ENCODE results near the gene ZNF664.

Gene ZNF664

GRCh38 chr12:124025661-124026060, 52.6 kb downstream of the ZNF664 start:
- TF ChIP-seq CTCF (IDR thresholded peaks at IDR 0.05; ENCODE audit: low read depth, low read length) = no peak

GRCh38 chr12:124026755-124027745, 54.0 kb downstream of the ZNF664 start:
- H3K36me3 ChIP-seq = no peaks in the 10 kb centered on the region
- no peak for TF ChIP-seq CTCF (IDR thresholded peaks at IDR 0.05; ENCODE audit: low read depth, low read length)
- no peak for DNase-seq
- no peaks in the 10 kb centered on the region for H3K27me3 ChIP-seq (ENCODE audit: insufficient read depth, low read depth, severe bottlenecking)
- no peak overlapping the region for H3K4me3 ChIP-seq (ENCODE audit: low read depth, low read length)
- no peaks in the 10 kb centered on the region for H3K9me3 ChIP-seq (ENCODE audit: severe bottlenecking)
- no peak overlapping the region for H3K27ac ChIP-seq

More at GRCh38 chr12:124025661-124026060, 52.6 kb downstream of the ZNF664 start:
- no peaks in the 10 kb centered on the region for H3K36me3 ChIP-seq
- DNase-seq = peak; percentile 21
- H3K27me3 ChIP-seq (ENCODE audit: insufficient read depth, low read depth, severe bottlenecking) = no peaks in the 10 kb centered on the region
- H3K27ac ChIP-seq = no peak overlapping the region
- no peak overlapping the region for H3K4me3 ChIP-seq (ENCODE audit: low read depth, low read length)
- no peaks in the 10 kb centered on the region for H3K9me3 ChIP-seq (ENCODE audit: severe bottlenecking)

- Histone ChIP-seq H3K27me3 (ENCODE audit: insufficient read depth, low read depth, severe bottlenecking) (no peaks in the 10 kb centered on the region), H3K9me3 (ENCODE audit: severe bottlenecking) (no peaks in the 10 kb centered on the region), H3K36me3 (no peaks in the 10 kb centered on the region), H3K4me3 (ENCODE audit: low read depth, low read length) (no peak overlapping the region), H3K27ac (no peak overlapping the region)
- no peak for DNase-seq
- TF ChIP-seq CTCF (IDR thresholded peaks at IDR 0.05; ENCODE audit: low read depth, low read length) = no peak
These were observed 54.9 kb downstream of the ZNF664 start for GRCh38 chr12:124027753-124028554.

GRCh38 chr12:124028555-124028925, 55.5 kb downstream of the ZNF664 start:
- no peak for TF ChIP-seq CTCF (IDR thresholded peaks at IDR 0.05; ENCODE audit: low read depth, low read length)
- Histone ChIP-seq H3K27me3 (ENCODE audit: insufficient read depth, low read depth, severe bottlenecking) (no peaks in the 10 kb centered on the region), H3K4me3 (ENCODE audit: low read depth, low read length) (no peak overlapping the region), H3K9me3 (ENCODE audit: severe bottlenecking) (no peaks in the 10 kb centered on the region), H3K27ac (no peak overlapping the region), H3K36me3 (no peaks in the 10 kb centered on the region)
- DNase-seq = no peak

- H3K27ac ChIP-seq = no peak overlapping the region
- no peaks in the 10 kb centered on the region for H3K36me3 ChIP-seq
- H3K4me3 ChIP-seq (ENCODE audit: low read depth, low read length) = no peak overlapping the region
- H3K9me3 ChIP-seq (ENCODE audit: severe bottlenecking) = no peaks in the 10 kb centered on the region
- DNase-seq = no peak
- no peak for TF ChIP-seq CTCF (IDR thresholded peaks at IDR 0.05; ENCODE audit: low read depth, low read length)
- no peaks in the 10 kb centered on the region for H3K27me3 ChIP-seq (ENCODE audit: insufficient read depth, low read depth, severe bottlenecking)
These were observed 57.0 kb downstream of the ZNF664 start for GRCh38 chr12:124030008-124030407.
